Measurements from ENCODE around the gene REPIN1. TPM values are rescaled to one million over a fixed set of nuclear protein-coding genes. Genes with fewer than 3 reads are reported as not detected.
A peak's percentile ranks its signal among the peaks of the same experiment; 100 is the strongest.

Gene REPIN1
- total and polyA plus RNA-seq, 9 of the 15 experiments (the other 6 are each of a cell fraction or from before 2014, with no cell fraction given), result 8.1 to 283 (median 94.3) TPM

DNA sequence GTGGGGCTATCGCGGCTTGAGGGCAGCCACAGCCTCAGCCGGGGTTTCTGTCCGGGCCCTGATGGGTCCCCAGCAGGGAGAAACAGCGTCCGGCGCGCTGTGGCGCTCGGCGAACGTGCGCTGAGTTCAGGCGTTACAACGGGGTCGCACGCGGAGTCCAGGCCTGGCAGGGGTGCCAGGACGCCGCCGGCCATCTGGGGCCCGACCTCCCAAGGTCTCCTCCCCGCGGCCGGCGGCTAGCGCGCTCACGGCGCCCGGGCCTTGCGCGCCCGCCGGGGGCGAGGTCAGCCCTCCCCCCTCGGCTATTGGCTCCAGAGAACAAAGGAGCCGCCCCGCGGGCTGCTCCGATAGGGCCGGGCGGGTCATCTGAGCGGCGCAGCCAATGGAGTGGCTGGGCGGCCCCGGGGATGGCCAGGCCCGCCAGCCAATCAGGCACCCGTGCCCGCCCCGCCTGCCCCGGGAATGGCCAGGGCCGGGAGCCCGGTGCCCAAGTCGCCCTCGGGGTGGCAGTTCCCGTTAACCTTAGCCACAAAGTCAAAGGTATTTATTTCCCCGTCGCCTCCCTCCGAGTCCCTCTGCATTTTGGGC lies 10.3 kb downstream of the REPIN1 start, which contains the start of gene ZNF775 (continued):
- TF ChIP-seq, protein P1, sequence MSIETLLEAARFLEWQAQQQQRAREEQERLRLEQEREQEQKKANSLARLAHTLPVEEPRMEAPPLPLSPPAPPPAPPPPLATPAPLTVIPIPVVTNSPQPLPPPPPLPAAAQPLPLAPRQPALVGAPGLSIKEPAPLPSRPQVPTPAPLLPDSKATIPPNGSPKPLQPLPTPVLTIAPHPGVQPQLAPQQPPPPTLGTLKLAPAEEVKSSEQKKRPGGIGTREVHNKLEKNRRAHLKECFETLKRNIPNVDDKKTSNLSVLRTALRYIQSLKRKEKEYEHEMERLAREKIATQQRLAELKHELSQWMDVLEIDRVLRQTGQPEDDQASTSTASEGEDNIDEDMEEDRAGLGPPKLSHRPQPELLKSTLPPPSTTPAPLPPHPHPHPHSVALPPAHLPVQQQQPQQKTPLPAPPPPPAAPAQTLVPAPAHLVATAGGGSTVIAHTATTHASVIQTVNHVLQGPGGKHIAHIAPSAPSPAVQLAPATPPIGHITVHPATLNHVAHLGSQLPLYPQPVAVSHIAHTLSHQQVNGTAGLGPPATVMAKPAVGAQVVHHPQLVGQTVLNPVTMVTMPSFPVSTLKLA (conservative IDR thresholded peaks at IDR 0.05), result peak in 1 of 2 experiments; percentile 59; a peak in 2 of 4 replicates
- no peak for TF ChIP-seq ILF3 (IDR thresholded peaks at IDR 0.05; ENCODE audit: borderline replicate concordance)
- TF ChIP-seq, protein P2, sequence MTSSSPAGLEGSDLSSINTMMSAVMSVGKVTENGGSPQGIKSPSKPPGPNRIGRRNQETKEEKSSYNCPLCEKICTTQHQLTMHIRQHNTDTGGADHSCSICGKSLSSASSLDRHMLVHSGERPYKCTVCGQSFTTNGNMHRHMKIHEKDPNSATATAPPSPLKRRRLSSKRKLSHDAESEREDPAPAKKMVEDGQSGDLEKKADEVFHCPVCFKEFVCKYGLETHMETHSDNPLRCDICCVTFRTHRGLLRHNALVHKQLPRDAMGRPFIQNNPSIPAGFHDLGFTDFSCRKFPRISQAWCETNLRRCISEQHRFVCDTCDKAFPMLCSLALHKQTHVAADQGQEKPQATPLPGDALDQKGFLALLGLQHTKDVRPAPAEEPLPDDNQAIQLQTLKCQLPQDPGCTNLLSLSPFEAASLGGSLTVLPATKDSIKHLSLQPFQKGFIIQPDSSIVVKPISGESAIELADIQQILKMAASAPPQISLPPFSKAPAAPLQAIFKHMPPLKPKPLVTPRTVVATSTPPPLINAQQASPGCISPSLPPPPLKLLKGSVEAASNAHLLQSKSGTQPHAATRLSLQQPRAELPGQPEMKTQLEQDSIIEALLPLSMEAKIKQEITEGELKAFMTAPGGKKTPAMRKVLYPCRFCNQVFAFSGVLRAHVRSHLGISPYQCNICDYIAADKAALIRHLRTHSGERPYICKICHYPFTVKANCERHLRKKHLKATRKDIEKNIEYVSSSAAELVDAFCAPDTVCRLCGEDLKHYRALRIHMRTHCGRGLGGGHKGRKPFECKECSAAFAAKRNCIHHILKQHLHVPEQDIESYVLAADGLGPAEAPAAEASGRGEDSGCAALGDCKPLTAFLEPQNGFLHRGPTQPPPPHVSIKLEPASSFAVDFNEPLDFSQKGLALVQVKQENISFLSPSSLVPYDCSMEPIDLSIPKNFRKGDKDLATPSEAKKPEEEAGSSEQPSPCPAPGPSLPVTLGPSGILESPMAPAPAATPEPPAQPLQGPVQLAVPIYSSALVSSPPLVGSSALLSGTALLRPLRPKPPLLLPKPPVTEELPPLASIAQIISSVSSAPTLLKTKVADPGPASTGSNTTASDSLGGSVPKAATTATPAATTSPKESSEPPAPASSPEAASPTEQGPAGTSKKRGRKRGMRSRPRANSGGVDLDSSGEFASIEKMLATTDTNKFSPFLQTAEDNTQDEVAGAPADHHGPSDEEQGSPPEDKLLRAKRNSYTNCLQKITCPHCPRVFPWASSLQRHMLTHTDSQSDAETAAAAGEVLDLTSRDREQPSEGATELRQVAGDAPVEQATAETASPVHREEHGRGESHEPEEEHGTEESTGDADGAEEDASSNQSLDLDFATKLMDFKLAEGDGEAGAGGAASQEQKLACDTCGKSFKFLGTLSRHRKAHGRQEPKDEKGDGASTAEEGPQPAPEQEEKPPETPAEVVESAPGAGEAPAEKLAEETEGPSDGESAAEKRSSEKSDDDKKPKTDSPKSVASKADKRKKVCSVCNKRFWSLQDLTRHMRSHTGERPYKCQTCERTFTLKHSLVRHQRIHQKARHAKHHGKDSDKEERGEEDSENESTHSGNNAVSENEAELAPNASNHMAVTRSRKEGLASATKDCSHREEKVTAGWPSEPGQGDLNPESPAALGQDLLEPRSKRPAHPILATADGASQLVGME (CRISPR knock-in tag; IDR thresholded peaks at IDR 0.05), result no peak
- TF ChIP-seq, protein P3, sequence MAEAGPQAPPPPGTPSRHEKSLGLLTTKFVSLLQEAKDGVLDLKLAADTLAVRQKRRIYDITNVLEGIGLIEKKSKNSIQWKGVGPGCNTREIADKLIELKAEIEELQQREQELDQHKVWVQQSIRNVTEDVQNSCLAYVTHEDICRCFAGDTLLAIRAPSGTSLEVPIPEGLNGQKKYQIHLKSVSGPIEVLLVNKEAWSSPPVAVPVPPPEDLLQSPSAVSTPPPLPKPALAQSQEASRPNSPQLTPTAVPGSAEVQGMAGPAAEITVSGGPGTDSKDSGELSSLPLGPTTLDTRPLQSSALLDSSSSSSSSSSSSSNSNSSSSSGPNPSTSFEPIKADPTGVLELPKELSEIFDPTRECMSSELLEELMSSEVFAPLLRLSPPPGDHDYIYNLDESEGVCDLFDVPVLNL (CRISPR knock-in tag; IDR thresholded peaks at IDR 0.05; ENCODE audit: low read depth), result 0 out of 2 replicates have a peak, but pooled peaks have one; percentile 47
- TF ChIP-seq, protein P4, sequence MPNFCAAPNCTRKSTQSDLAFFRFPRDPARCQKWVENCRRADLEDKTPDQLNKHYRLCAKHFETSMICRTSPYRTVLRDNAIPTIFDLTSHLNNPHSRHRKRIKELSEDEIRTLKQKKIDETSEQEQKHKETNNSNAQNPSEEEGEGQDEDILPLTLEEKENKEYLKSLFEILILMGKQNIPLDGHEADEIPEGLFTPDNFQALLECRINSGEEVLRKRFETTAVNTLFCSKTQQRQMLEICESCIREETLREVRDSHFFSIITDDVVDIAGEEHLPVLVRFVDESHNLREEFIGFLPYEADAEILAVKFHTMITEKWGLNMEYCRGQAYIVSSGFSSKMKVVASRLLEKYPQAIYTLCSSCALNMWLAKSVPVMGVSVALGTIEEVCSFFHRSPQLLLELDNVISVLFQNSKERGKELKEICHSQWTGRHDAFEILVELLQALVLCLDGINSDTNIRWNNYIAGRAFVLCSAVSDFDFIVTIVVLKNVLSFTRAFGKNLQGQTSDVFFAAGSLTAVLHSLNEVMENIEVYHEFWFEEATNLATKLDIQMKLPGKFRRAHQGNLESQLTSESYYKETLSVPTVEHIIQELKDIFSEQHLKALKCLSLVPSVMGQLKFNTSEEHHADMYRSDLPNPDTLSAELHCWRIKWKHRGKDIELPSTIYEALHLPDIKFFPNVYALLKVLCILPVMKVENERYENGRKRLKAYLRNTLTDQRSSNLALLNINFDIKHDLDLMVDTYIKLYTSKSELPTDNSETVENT (CRISPR knock-in tag; IDR thresholded peaks at IDR 0.05), result peak; percentile 96
- TF ChIP-seq EP400 (IDR thresholded peaks at IDR 0.05), result no peak; the same call in 1 of the 2 replicates
- no peak for TF ChIP-seq MTA1 (IDR thresholded peaks at IDR 0.05; ENCODE audit: borderline replicate concordance)
- TF ChIP-seq HDAC8 (tag; IDR thresholded peaks at IDR 0.05), result 0 out of 2 replicates have a peak, but pooled peaks have one; percentile 18
- no peak for TF ChIP-seq BCL6 (CRISPR knock-in tag; IDR thresholded peaks at IDR 0.05)
- TF ChIP-seq ZNF232 (CRISPR knock-in tag; IDR thresholded peaks at IDR 0.05), result no peak
- no peak for TF ChIP-seq TAF9B (IDR thresholded peaks at IDR 0.05; ENCODE audit: partially characterized antibody)
- TF ChIP-seq, protein P5, sequence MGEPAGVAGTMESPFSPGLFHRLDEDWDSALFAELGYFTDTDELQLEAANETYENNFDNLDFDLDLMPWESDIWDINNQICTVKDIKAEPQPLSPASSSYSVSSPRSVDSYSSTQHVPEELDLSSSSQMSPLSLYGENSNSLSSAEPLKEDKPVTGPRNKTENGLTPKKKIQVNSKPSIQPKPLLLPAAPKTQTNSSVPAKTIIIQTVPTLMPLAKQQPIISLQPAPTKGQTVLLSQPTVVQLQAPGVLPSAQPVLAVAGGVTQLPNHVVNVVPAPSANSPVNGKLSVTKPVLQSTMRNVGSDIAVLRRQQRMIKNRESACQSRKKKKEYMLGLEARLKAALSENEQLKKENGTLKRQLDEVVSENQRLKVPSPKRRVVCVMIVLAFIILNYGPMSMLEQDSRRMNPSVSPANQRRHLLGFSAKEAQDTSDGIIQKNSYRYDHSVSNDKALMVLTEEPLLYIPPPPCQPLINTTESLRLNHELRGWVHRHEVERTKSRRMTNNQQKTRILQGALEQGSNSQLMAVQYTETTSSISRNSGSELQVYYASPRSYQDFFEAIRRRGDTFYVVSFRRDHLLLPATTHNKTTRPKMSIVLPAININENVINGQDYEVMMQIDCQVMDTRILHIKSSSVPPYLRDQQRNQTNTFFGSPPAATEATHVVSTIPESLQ (CRISPR knock-in tag; IDR thresholded peaks at IDR 0.05), result 0 out of 2 replicates have a peak, but pooled peaks have one; percentile 1
- peak; percentile 68 for TF ChIP-seq HMGN3 (IDR thresholded peaks at IDR 0.05; ENCODE audit: borderline replicate concordance, extremely low read depth, insufficient read length, low read depth, low read length)

Measured in K562 (cell line).